ENCODE data around the gene ZNF365. TPM values are rescaled to one million over a fixed set of nuclear protein-coding genes. Genes with fewer than 3 reads are reported as not detected.

The ZNF365 gene
- total RNA-seq, 3 donors from 2014 or later = 0.16 to 1.8 (median 0.66) TPM

DNA sequence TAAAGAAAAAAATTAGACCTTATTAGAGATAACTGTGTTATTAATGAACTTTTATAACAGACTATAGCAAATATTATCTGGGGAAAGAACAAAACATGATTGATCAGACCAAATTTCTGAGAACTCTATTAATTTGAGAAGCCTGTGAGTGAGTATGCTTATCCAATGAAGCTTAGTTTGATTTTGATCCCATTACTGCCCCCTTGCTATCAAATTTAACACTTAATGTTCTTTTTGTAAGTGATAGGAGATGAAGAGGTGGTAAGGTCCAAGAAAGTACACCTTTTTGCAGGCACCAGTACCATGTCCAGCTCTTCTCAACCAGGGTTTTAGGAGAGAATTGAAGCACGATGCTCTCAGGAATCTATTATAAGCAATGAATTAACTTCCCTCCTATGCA, 49.9 kb downstream of the ZNF365 start:
- TF ChIP-seq, protein P1, sequence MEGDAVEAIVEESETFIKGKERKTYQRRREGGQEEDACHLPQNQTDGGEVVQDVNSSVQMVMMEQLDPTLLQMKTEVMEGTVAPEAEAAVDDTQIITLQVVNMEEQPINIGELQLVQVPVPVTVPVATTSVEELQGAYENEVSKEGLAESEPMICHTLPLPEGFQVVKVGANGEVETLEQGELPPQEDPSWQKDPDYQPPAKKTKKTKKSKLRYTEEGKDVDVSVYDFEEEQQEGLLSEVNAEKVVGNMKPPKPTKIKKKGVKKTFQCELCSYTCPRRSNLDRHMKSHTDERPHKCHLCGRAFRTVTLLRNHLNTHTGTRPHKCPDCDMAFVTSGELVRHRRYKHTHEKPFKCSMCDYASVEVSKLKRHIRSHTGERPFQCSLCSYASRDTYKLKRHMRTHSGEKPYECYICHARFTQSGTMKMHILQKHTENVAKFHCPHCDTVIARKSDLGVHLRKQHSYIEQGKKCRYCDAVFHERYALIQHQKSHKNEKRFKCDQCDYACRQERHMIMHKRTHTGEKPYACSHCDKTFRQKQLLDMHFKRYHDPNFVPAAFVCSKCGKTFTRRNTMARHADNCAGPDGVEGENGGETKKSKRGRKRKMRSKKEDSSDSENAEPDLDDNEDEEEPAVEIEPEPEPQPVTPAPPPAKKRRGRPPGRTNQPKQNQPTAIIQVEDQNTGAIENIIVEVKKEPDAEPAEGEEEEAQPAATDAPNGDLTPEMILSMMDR (IDR thresholded peaks at IDR 0.05) = no peak
- no peak for TF ChIP-seq POLR2AphosphoS5 (IDR thresholded peaks at IDR 0.05)
- TF ChIP-seq POLR2A (IDR thresholded peaks at IDR 0.05) = no peak
- DNase-seq (ENCODE audit: low spot score in 2 of 2) = no peak
- Histone ChIP-seq H3K9me3 (no peaks in the 10 kb centered on the region), H3K4me1 (no peaks in the 10 kb centered on the region), H3K36me3 (no peaks in the 10 kb centered on the region), H3K27ac (no peak overlapping the region), H3K27me3 (no peaks in the 10 kb centered on the region), H3K4me3 (no peak overlapping the region)
- intact Hi-C loops (cut with DNase I; ENCODE audit: low total_unique reads) = no loop called here

- no peak overlapping the region for H3K4me3 ChIP-seq
- no peaks in the 10 kb centered on the region for H3K36me3 ChIP-seq
- no peak for TF ChIP-seq POLR2A (IDR thresholded peaks at IDR 0.05)
- TF ChIP-seq, protein P1 (IDR thresholded peaks at IDR 0.05) = no peak
- TF ChIP-seq POLR2AphosphoS5 (IDR thresholded peaks at IDR 0.05) = no peak
- DNase-seq (ENCODE audit: low spot score in 2 of 2) = no peak
- intact Hi-C loops (cut with DNase I; ENCODE audit: low total_unique reads) = no loop called here
- H3K27ac ChIP-seq = no peak overlapping the region
- no peaks in the 10 kb centered on the region for H3K27me3 ChIP-seq
- H3K9me3 ChIP-seq = no peaks in the 10 kb centered on the region
- no peaks in the 10 kb centered on the region for H3K4me1 ChIP-seq
These were observed 51.9 kb downstream of the ZNF365 start for GRCh38 chr10:62426086-62426485.

- no peak overlapping the region for H3K4me3 ChIP-seq
- no peaks in the 10 kb centered on the region for H3K4me1 ChIP-seq
- no peak for DNase-seq (ENCODE audit: low spot score in 2 of 2)
- H3K27ac ChIP-seq = no peak overlapping the region
- no peaks in the 10 kb centered on the region for H3K36me3 ChIP-seq
- H3K27me3 ChIP-seq = no peaks in the 10 kb centered on the region
- no peaks in the 10 kb centered on the region for H3K9me3 ChIP-seq
- intact Hi-C loops (cut with DNase I; ENCODE audit: low total_unique reads) = no loop called here
- TF ChIP-seq, protein P1 (IDR thresholded peaks at IDR 0.05) = no peak
- TF ChIP-seq POLR2AphosphoS5 (IDR thresholded peaks at IDR 0.05) (no peak), POLR2A (IDR thresholded peaks at IDR 0.05) (no peak)
These were observed 52.4 kb downstream of the ZNF365 start for GRCh38 chr10:62426600-62426999.

GRCh38 chr10:62430881-62431280, 56.7 kb downstream of the ZNF365 start:
- no peaks in the 10 kb centered on the region for H3K4me1 ChIP-seq
- intact Hi-C loops (cut with DNase I; ENCODE audit: low total_unique reads) = no loop called here
- H3K27me3 ChIP-seq = no peaks in the 10 kb centered on the region
- H3K27ac ChIP-seq = no peak overlapping the region
- DNase-seq (ENCODE audit: low spot score in 2 of 2) = no peak
- TF ChIP-seq, protein P1 (IDR thresholded peaks at IDR 0.05) = no peak
- TF ChIP-seq POLR2AphosphoS5 (IDR thresholded peaks at IDR 0.05) = no peak
- H3K9me3 ChIP-seq = no peaks in the 10 kb centered on the region
- H3K36me3 ChIP-seq = no peaks in the 10 kb centered on the region
- no peak overlapping the region for H3K4me3 ChIP-seq

DNA sequence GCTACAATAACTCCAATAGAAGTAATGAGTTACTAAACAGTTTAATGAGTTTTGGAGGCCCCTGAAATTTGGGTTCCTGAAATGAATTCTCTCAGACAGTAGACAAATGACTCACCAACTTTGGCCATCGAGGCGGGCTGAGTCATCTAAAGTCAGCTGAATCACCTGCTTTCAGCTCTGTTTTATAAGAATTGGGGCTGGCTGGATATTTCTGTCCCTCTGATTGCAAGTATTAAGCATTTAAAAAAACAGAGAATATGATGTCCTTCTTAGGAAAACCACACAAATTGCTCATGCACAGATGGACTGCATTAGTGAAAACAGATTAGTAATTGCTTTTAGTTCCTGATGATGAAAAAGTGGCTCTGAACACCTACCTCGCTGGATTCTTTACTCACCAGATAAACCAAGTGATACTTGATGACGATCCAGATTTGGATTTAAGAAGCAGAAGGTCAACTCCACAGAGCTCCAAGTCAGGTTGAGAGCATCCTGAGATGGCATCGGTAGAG, 59.1 kb downstream of the ZNF365 start:
- DNase-seq (ENCODE audit: low spot score in 2 of 2) = peak in 1 of 2 donors; percentile 27
- H3K36me3 ChIP-seq = no peaks in the 10 kb centered on the region
- TF ChIP-seq POLR2A (IDR thresholded peaks at IDR 0.05) = no peak
- TF ChIP-seq, protein P1 (IDR thresholded peaks at IDR 0.05) = no peak
- no peak for TF ChIP-seq POLR2AphosphoS5 (IDR thresholded peaks at IDR 0.05)
- no peaks in the 10 kb centered on the region for H3K27me3 ChIP-seq
- no peaks in the 10 kb centered on the region for H3K9me3 ChIP-seq
- H3K4me1 ChIP-seq = no peaks in the 10 kb centered on the region
- peak overlapping the region; percentile 50 to 53 for H3K27ac ChIP-seq
- no peak overlapping the region for H3K4me3 ChIP-seq
- intact Hi-C loops (cut with DNase I; ENCODE audit: low total_unique reads) = no loop called here

All from breast epithelium (tissue), 4 donors.